Transverse colon (tissue), 4 donors: ENCODE results near the gene GMDS. TPM values are rescaled to one million over a fixed set of nuclear protein-coding genes. Genes with fewer than 3 reads are reported as not detected.

ENCODE experiments used
- DNase-seq: peaks from one replicate; pipeline ENCODE4 v3.0.0-alpha.2; 2019
- H3K27ac ChIP-seq, 4 donors: fragments of 200-600 bp; sonication (generic); 2 replicates each; pipeline ENCODE4 v1.5.1; 2016 to 2018; ENCODE audit warnings: inconsistent platforms in 4 of 4
- H3K27me3 ChIP-seq: fragments of 200-600 bp; sonication (generic); 2 replicates; pipeline ENCODE4 v1.5.1; 2017; ENCODE audit warnings: inconsistent platforms
- H3K36me3 ChIP-seq, 4 donors: fragments of 200-600 bp; sonication (generic); 2 replicates each; pipeline ENCODE4 v1.5.1; 2017 to 2019; ENCODE audit warnings: inconsistent platforms in 4 of 4
- H3K4me1 ChIP-seq, 4 donors: fragments of 200-600 bp; sonication (generic); 2 replicates each; pipeline ENCODE4 v1.5.1; 2017 to 2020; ENCODE audit warnings: inconsistent platforms in 4 of 4
- H3K4me3 ChIP-seq, 4 donors: fragments of 200-600 bp; sonication (generic); 1 replicate in 1 of 4; 2 replicates in 3 of 4; pipeline versions ENCODE4 v1.5.1 to v1.6.1; 2017 to 2019; ENCODE audit warnings: inconsistent platforms in 4 of 4
- H3K9me3 ChIP-seq, 2 donors: fragments of 200-600 bp; sonication (generic); 2 replicates each; pipeline ENCODE4 v1.5.1; 2017 to 2019; ENCODE audit warnings: inconsistent platforms in 2 of 2
- EP300 ChIP-seq: sonication (generic); formaldehyde crosslinking; IDR thresholded peaks from one replicate; pipeline ENCODE4 v1.6.1; 2017; ENCODE audit warnings: antibody characterized with exemption, low read depth
- POLR2A ChIP-seq: fragments of 450-650 bp; IDR thresholded peaks from one replicate; pipeline ENCODE4 v1.6.1; 2016; ENCODE audit warnings: antibody characterized with exemption, mild to moderate bottlenecking, moderate library complexity
- POLR2AphosphoS5 ChIP-seq, 3 donors: sonication (generic); formaldehyde crosslinking; IDR thresholded peaks; one replicate each; pipeline ENCODE4 v1.6.1; 2016; ENCODE audit warnings: antibody characterized with exemption in 3 of 3
- WGBS, 2 donors: methylation state at CpG; one replicate each; pipeline ENCODE4 v1.1.5; 2018; ENCODE audit warnings: low coverage in 1 of 2; 5-methylcytosine and 5-hydroxymethylcytosine counted together
- in situ Hi-C, 4 donors: fragments of 200-750 bp; cut with MboI; loops; one replicate each; pipeline versions ENCODE4 v1.15.0 to v1.15.1; 2017; ENCODE audit warnings: low sequenced_read_pairs in 3 of 4, low pct_ligation_motif_present in 1 of 4, low pct_unique_long_range_greater_than_20kb in 1 of 4
- intact Hi-C: fragments of 100-400 bp; cut with DNase I; formaldehyde crosslinking; loops from one replicate; pipeline ENCODE4 v1.15.1; 2023; ENCODE audit warnings: low total_unique reads
- total RNA-seq, 4 donors: library from RNA; depleted of rRNA; stranded (reverse); fragments of >200 nt; gene quantifications; one replicate each; pipeline ENCODE4 v1.1.0, GENCODE V29; 2016
- TF ChIP-seq, protein P1 (sequence below), 5 experiments: fragments of 200-600 bp in 3 of 5; fragments of 450-650 bp in 2 of 5; sonication (generic) in 3 of 5; IDR thresholded peaks; 1 replicate in 2 of 5; 2 replicates in 3 of 5; pipeline ENCODE4 v1.5.1; 2016 to 2017; ENCODE audit warnings: antibody characterized with exemption in 5 of 5, inconsistent platforms in 3 of 5, mild to moderate bottlenecking in 2 of 5, moderate library complexity in 1 of 5

The GMDS gene
- total RNA-seq, 4 donors from 2014 or later, result 66.2 to 546 (median 102) TPM

DNA sequence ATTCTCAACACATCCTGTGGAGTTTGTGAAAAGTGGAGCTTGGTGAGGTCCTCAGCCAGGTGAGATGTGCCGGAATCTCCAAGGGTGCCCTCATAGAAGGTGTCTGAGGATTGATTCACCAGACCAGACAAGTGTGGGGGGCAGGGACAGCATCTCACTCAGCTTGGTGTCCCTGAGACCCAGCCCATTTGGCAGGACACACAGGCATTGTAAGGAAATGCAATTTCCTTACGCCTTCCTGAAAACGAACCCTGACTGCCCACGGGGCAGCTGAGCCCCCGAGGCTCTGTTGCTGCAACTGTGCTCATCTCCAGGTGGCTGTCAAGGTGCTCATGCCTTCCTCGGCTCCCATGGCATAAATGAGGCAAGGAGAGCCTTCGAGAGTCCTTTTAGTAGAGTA, 602.3 kb downstream of the GMDS start:
- no peak for DNase-seq
- no peaks in the 10 kb centered on the region for H3K9me3 ChIP-seq
- H3K4me3 ChIP-seq, result no peak overlapping the region
- no peaks in the 10 kb centered on the region for H3K36me3 ChIP-seq
- intact Hi-C loops (no loop called here), in situ Hi-C loops (no loop called here)
- H3K27me3 ChIP-seq, result no peaks in the 10 kb centered on the region
- 80% methylated on average over 7 of the region's 7 CpGs; no CpG with 5 or more reads in 1 of the 2 donors for WGBS, 2 donors
- TF ChIP-seq POLR2A (no peak), POLR2AphosphoS5 (IDR thresholded peaks at IDR 0.05) (no peak), EP300 (no peak)
- TF ChIP-seq, protein P1, sequence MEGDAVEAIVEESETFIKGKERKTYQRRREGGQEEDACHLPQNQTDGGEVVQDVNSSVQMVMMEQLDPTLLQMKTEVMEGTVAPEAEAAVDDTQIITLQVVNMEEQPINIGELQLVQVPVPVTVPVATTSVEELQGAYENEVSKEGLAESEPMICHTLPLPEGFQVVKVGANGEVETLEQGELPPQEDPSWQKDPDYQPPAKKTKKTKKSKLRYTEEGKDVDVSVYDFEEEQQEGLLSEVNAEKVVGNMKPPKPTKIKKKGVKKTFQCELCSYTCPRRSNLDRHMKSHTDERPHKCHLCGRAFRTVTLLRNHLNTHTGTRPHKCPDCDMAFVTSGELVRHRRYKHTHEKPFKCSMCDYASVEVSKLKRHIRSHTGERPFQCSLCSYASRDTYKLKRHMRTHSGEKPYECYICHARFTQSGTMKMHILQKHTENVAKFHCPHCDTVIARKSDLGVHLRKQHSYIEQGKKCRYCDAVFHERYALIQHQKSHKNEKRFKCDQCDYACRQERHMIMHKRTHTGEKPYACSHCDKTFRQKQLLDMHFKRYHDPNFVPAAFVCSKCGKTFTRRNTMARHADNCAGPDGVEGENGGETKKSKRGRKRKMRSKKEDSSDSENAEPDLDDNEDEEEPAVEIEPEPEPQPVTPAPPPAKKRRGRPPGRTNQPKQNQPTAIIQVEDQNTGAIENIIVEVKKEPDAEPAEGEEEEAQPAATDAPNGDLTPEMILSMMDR (IDR thresholded peaks at IDR 0.05), result no peak
- H3K4me1 ChIP-seq, result no peaks in the 10 kb centered on the region
- H3K27ac ChIP-seq, result no peak overlapping the region

- no peak for TF ChIP-seq POLR2AphosphoS5 (IDR thresholded peaks at IDR 0.05)
- TF ChIP-seq POLR2A, result no peak
- no peak for TF ChIP-seq EP300
- TF ChIP-seq, protein P1 (IDR thresholded peaks at IDR 0.05), result no peak
- WGBS, 2 donors, result 85 to 100% methylated on average over 3 to 12 of the region's 12 CpGs
- Histone ChIP-seq H3K4me3 (no peak overlapping the region), H3K4me1 (no peaks in the 10 kb centered on the region), H3K36me3 (no peaks in the 10 kb centered on the region), H3K27me3 (no peaks in the 10 kb centered on the region), H3K9me3 (no peaks in the 10 kb centered on the region), H3K27ac (no peak overlapping the region)
- in situ Hi-C loops, result no loop called here
- intact Hi-C loops, result no loop called here
- no peak for DNase-seq
Observed at GRCh38 chr6:1641343-1641885, 604.0 kb downstream of the GMDS start.

- no peaks in the 10 kb centered on the region for H3K4me1 ChIP-seq
- in situ Hi-C loops (no loop called here), intact Hi-C loops (no loop called here)
- TF ChIP-seq POLR2AphosphoS5 (IDR thresholded peaks at IDR 0.05) (no peak), POLR2A (no peak)
- TF ChIP-seq, protein P1 (IDR thresholded peaks at IDR 0.05), result no peak
- H3K9me3 ChIP-seq, result no peaks in the 10 kb centered on the region
- DNase-seq, result no peak
- H3K4me3 ChIP-seq, result no peak overlapping the region
- H3K27me3 ChIP-seq, result no peaks in the 10 kb centered on the region
- no peaks in the 10 kb centered on the region for H3K36me3 ChIP-seq
- no peak overlapping the region for H3K27ac ChIP-seq
- WGBS, 2 donors, result 90 to 94% methylated on average over 2 to 8 of the region's 8 CpGs
Observed at GRCh38 chr6:1640476-1640875, 604.9 kb downstream of the GMDS start.

GRCh38 chr6:1639430-1639829, 606.0 kb downstream of the GMDS start:
- no peak for DNase-seq
- H3K4me3 ChIP-seq, result no peak overlapping the region
- H3K36me3 ChIP-seq, result no peaks in the 10 kb centered on the region
- intact Hi-C loops (no loop called here), in situ Hi-C loops (no loop called here)
- H3K9me3 ChIP-seq, result no peaks in the 10 kb centered on the region
- H3K4me1 ChIP-seq, result no peaks in the 10 kb centered on the region
- TF ChIP-seq EP300 (no peak), POLR2AphosphoS5 (IDR thresholded peaks at IDR 0.05) (no peak), POLR2A (no peak)
- TF ChIP-seq, protein P1 (IDR thresholded peaks at IDR 0.05), result no peak
- no peak overlapping the region for H3K27ac ChIP-seq
- H3K27me3 ChIP-seq, result no peaks in the 10 kb centered on the region
- 86% methylated on average over 9 of the region's 9 CpGs; no CpG with 5 or more reads in 1 of the 2 donors for WGBS, 2 donors
